ENCODE measurements around the gene AMER1. TPM values are rescaled to one million over a fixed set of nuclear protein-coding genes. Genes with fewer than 3 reads are reported as not detected.
"Not testable (repeated sequence)": the region's sequence is repeated elsewhere in the genome, so short reads cannot be mapped to it uniquely, and the experiment has no call there.

Gene AMER1
- total RNA-seq: 1 to 10 TPM; 5.2 to 5.5 TPM
- under 1 TPM in 1 of 2 donors, not detected in 1; 0.05 TPM for polyA plus RNA-seq

DNA sequence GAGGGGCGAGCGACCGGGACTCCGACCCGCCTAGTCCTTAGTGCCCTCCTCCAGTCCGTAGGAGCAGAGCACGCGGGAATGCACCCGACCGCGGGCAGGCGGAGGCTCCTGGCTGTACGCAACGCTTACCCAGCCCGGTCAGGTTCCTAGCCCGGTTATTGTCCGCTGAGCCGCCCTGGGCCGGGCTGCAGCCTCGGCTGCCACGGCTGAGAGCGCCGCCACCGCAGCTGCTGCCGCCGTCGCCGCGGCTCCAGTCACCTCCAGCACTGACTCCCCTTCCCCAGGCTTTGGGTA is at the start of gene AMER1:
Gene AMER1 (minus strand): TSS at position 268 of the 294 bp plus-strand sequence. CDS start 12,422 bp downstream, outside the sequence.
- Histone ChIP-seq H3K27me3 (ENCODE audit: insufficient read depth, low read length) (no peaks in the 10 kb centered on the region), H3K4me1 (ENCODE audit: insufficient read depth, low read length) (peaks cover 15% of the 10 kb centered on the region), H3K36me3 (ENCODE audit: insufficient read depth, low read length) (no peaks in the 10 kb centered on the region), H3K9me3 (ENCODE audit: control insufficient read depth in 1 of 2, low read length in 2 of 2) (no peaks in the 10 kb centered on the region), H3K4me3 (ENCODE audit: low read length in 2 of 2) (peak within 1 kb of the TSS; percentile 42 to 83), H3K27ac (ENCODE audit: low read depth, low read length) (peak within 1 kb of the TSS; percentile 79)
- Mint-ChIP-seq H3K9me3 (no peaks in the 10 kb centered on the region), H3K36me3 (no peaks in the 10 kb centered on the region), H3K4me3 (peak within 1 kb of the TSS; percentile 91 to 97 (median 93)), H3K4me1 (peaks cover 6 to 25% (median 16%) of the 10 kb centered on the region in 4 donors), H3K27me3 (no peaks in the 10 kb centered on the region), H3K27ac (peak within 1 kb of the TSS; percentile 90 to 96 (median 93))
- intact Hi-C loops (cut with micrococcal nuclease): loop anchor here (1.0 to 10.0 kb wide), 4 partner anchors 450 to 1329 kb away; partner anchors contain the start of genes LAS1L, SPIN4 and ZC4H2
- DNase-seq: no peak
- ChIA-PET CTCF (ENCODE audit: partially characterized antibody) (interaction anchor here (1.2 kb wide), 1 partner anchor 450 kb away, joined by 3 read pairs; no protein-coding TSS in a partner anchor), POLR2A (ENCODE audit: partially characterized antibody) (interaction anchor here (0.9 to 2.8 kb wide), 4 partner anchors 190 to 830 kb away, joined by 3 to 15 read pairs (median 8); partner anchors contain the start of genes MTMR8 and ZC3H12B)

DNA sequence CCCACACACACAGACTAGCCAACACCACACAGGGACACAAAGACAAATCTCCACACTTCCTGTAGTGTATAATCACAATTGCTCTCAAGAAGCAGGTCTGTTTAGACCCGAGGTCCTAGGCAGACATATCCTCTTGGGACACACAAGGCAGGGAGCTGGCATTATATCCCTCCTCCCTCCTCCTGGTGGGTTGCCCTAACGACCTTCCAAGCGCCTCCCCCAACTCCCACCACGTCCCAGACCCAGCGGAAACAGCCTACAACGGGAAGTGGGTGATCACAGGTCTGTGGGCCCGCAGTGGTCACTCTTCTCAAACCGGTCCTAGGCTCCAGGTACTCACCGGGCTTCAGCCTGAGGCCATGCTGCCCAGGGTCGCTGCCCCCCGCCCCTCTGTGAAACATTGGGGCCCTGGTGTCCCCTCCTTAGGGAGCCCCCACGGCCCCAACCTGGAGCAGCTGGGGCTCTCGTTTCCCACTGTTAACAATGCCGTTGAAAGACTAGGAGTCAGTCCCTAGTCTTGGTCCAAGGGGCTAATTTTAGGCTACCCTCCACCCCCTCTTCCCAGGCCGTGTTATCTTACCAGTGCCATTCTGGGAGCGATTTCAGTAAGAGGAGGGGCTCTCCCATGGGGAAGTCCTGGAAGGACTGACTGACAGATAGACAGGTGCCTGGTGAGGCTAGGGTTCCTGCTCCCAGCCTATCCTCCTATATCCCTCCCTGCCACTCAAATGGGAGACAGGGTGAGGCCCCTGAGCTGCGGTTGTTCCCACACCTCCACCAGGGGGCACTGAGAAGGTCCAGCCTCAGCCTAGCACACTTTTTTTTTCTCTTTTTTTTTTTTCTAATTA is 24.8 kb upstream of the AMER1 start, which contains the start of gene ASB12:
Gene ASB12 (minus strand): TSS at position 485 of the 848 bp plus-strand sequence. CDS start 4,957 bp downstream, outside the sequence.
- Histone ChIP-seq H3K36me3 (ENCODE audit: insufficient read depth, low read length) (no peaks in the 10 kb centered on the region), H3K9me3 (ENCODE audit: control insufficient read depth in 1 of 2, low read length in 2 of 2) (no peaks in the 10 kb centered on the region), H3K27me3 (ENCODE audit: insufficient read depth, low read length) (no peaks in the 10 kb centered on the region), H3K27ac (ENCODE audit: low read depth, low read length) (no peak within 1 kb of the TSS), H3K4me3 (ENCODE audit: low read length in 2 of 2) (no peak within 1 kb of the TSS), H3K4me1 (ENCODE audit: insufficient read depth, low read length) (no peaks in the 10 kb centered on the region)
- H3K4me1 Mint-ChIP-seq: no peaks in the 10 kb centered on the region
- H3K4me3 Mint-ChIP-seq: no peak within 1 kb of the TSS
- H3K9me3 Mint-ChIP-seq: peaks cover 0 to 5% (median 0%) of the 10 kb centered on the region in 8 donors
- no peak for DNase-seq
- H3K36me3 Mint-ChIP-seq: no peaks in the 10 kb centered on the region
- POLR2A ChIA-PET (ENCODE audit: partially characterized antibody): no interaction called here
- H3K27ac Mint-ChIP-seq: no peak within 1 kb of the TSS
- H3K27me3 Mint-ChIP-seq: no peaks in the 10 kb centered on the region
- intact Hi-C loops (cut with micrococcal nuclease): no loop called here
- CTCF ChIA-PET (ENCODE audit: partially characterized antibody): no interaction called here

DNA sequence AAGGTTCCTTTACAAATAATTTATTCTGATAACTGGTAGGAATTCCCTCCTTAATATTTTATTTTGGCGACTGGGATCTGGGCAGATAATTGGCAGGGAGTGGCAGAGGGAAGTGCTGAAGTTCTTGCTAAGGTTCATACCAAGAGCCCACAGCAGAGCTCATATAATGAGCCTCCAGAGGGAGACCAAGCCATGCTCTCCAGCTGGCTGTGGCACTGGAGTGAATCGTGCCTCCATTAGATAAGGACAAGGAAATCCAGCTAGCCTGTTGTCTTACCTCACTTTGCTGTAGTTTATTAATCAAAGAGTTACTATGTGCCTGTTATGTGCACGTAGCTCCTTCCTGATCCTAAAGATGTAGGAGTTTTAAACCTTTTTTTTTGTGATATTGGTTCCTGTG is 23.6 kb upstream of the AMER1 start:
- intact Hi-C loops (cut with micrococcal nuclease): no loop called here
- H3K27ac Mint-ChIP-seq: no peak overlapping the region
- peaks cover 0 to 5% (median 0%) of the 10 kb centered on the region in 8 donors for H3K9me3 Mint-ChIP-seq
- H3K4me1 ChIP-seq (ENCODE audit: insufficient read depth, low read length): no peaks in the 10 kb centered on the region
- H3K27me3 ChIP-seq (ENCODE audit: insufficient read depth, low read length): no peaks in the 10 kb centered on the region
- no peaks in the 10 kb centered on the region for H3K36me3 ChIP-seq (ENCODE audit: insufficient read depth, low read length)
- no peak overlapping the region for H3K27ac ChIP-seq (ENCODE audit: low read depth, low read length)
- CTCF ChIA-PET (ENCODE audit: partially characterized antibody): no interaction called here
- H3K27me3 Mint-ChIP-seq: no peaks in the 10 kb centered on the region
- H3K36me3 Mint-ChIP-seq: no peaks in the 10 kb centered on the region
- POLR2A ChIA-PET (ENCODE audit: partially characterized antibody): no interaction called here
- H3K4me3 ChIP-seq (ENCODE audit: low read length in 2 of 2): no peak overlapping the region
- DNase-seq: no peak
- H3K9me3 ChIP-seq (ENCODE audit: control insufficient read depth in 1 of 2, low read length in 2 of 2): no peaks in the 10 kb centered on the region
- H3K4me1 Mint-ChIP-seq: no peaks in the 10 kb centered on the region
- H3K4me3 Mint-ChIP-seq: no peak overlapping the region

DNA sequence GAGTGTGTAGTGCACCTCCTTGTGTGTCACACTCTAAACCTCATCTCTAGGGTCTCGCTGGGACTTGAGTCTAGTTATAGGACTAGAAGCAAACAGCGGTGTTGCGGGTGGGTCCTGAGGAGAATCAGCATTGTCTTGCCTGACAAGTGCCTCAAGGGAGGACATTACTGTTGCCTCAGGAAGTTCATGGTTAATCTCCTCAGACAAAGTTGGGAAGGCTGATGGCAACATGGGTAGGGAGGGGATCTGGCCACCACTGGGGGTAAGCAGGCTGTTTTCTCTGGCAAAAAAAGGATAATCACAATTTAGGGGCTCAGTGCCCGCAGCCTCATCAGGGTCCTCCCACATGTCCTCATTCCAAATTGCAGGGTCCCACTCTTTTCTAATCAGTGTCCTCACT is 12.5 kb upstream of the AMER1 start:
- no peaks in the 10 kb centered on the region for H3K4me1 Mint-ChIP-seq
- H3K4me3 ChIP-seq (ENCODE audit: low read length in 2 of 2): no peak overlapping the region
- no peaks in the 10 kb centered on the region for H3K9me3 ChIP-seq (ENCODE audit: control insufficient read depth in 1 of 2, low read length in 2 of 2)
- H3K36me3 Mint-ChIP-seq: no peaks in the 10 kb centered on the region
- no peaks in the 10 kb centered on the region for H3K9me3 Mint-ChIP-seq
- CTCF ChIA-PET (ENCODE audit: partially characterized antibody): no interaction called here
- DNase-seq: no peak
- intact Hi-C loops (cut with micrococcal nuclease): no loop called here
- H3K27me3 ChIP-seq (ENCODE audit: insufficient read depth, low read length): no peaks in the 10 kb centered on the region
- no peaks in the 10 kb centered on the region for H3K36me3 ChIP-seq (ENCODE audit: insufficient read depth, low read length)
- H3K27ac ChIP-seq (ENCODE audit: low read depth, low read length): no peak overlapping the region
- H3K4me3 Mint-ChIP-seq: no peak overlapping the region
- H3K4me1 ChIP-seq (ENCODE audit: insufficient read depth, low read length): no peaks in the 10 kb centered on the region
- peaks cover 0 to 2% of the 10 kb centered on the region in 2 donors for H3K27me3 Mint-ChIP-seq
- no peak overlapping the region for H3K27ac Mint-ChIP-seq
- POLR2A ChIA-PET (ENCODE audit: partially characterized antibody): no interaction called here

DNA sequence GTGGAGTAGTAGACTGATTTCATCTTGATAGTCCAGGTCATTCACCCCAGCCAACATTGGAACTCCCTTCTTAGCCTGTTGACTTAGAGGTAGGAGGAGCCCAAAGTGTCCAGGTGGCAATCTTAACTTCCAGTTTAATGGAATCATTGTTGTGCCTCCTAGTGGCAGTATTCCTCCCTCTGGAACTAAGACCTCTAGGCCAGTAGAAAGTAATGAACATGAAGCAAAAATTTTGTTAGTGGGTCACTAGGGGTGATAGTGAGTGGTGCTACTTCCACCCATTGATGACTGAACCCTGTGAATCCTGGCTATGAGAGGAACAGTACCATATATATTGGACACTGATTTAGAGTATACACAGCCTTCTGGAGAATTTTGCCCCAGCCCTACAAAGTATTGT is 8.5 kb upstream of the AMER1 start:
- intact Hi-C loops (cut with micrococcal nuclease); H3K36me3 ChIP-seq (ENCODE audit: insufficient read depth, low read length); H3K27ac Mint-ChIP-seq; H3K4me1 Mint-ChIP-seq; H3K9me3 ChIP-seq (ENCODE audit: control insufficient read depth in 1 of 2, low read length in 2 of 2); H3K9me3 Mint-ChIP-seq; DNase-seq; H3K27ac ChIP-seq (ENCODE audit: low read depth, low read length); H3K36me3 Mint-ChIP-seq; CTCF ChIA-PET (ENCODE audit: partially characterized antibody); POLR2A ChIA-PET (ENCODE audit: partially characterized antibody); H3K4me3 Mint-ChIP-seq; H3K4me3 ChIP-seq (ENCODE audit: low read length in 2 of 2); H3K27me3 Mint-ChIP-seq; H3K27me3 ChIP-seq (ENCODE audit: insufficient read depth, low read length); H3K4me1 ChIP-seq (ENCODE audit: insufficient read depth, low read length): not testable (repeated sequence)

DNA sequence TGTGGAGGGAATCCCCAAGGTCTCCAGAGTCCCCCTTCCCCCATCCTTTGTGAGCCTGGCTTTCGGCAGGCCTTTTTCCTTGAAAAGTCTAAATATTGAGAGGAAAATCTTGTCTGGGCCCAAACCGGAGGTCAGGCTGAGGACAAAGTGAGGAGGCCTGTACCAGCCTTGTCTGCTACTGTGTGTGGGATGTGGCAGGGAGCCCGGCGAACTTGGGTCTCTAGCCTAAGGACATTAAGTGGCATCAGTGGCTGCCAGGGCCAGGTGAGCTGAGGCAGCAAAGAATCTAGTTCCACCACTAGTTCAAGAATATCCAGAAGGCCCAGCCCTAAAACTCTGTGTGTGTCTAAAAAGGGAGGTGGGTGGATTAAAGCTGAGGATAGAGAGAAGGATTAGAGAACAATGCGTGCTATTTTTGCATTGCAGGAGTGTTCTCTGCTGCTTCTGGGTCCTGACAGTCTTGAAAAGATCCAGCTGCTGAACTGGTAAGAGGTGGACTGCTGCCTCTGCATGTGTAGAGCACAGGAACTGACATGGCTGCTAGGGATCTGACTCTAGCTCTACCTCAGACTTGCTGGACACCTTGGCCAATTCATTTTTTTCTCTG is 1.2 kb upstream of the AMER1 start:
- H3K36me3 Mint-ChIP-seq: no peaks in the 10 kb centered on the region
- Histone ChIP-seq H3K27me3 (ENCODE audit: insufficient read depth, low read length) (no peaks in the 10 kb centered on the region), H3K9me3 (ENCODE audit: control insufficient read depth in 1 of 2, low read length in 2 of 2) (no peaks in the 10 kb centered on the region), H3K27ac (ENCODE audit: low read depth, low read length) (peak overlapping the region; percentile 79), H3K4me1 (ENCODE audit: insufficient read depth, low read length) (peaks cover 15% of the 10 kb centered on the region), H3K4me3 (ENCODE audit: low read length in 2 of 2) (peak overlapping the region; percentile 42 to 83), H3K36me3 (ENCODE audit: insufficient read depth, low read length) (no peaks in the 10 kb centered on the region)
- no peak for DNase-seq
- intact Hi-C loops (cut with micrococcal nuclease): loop anchor here (10.0 kb wide), 1 partner anchor 768 kb away; the partner anchor contains the start of gene ZC4H2
- ChIA-PET CTCF (ENCODE audit: partially characterized antibody) (interaction anchor here (1.2 kb wide), 1 partner anchor 452 kb away, joined by 3 read pairs; no protein-coding TSS in a partner anchor), POLR2A (ENCODE audit: partially characterized antibody) (interaction anchor here (1.3 to 2.8 kb wide), 4 partner anchors 189 to 828 kb away, joined by 5 to 15 read pairs (median 8); partner anchors contain the start of genes MTMR8, ZC3H12B and ZC4H2)
- H3K4me3 Mint-ChIP-seq: peak overlapping the region; percentile 91 to 97 (median 93)
- H3K27ac Mint-ChIP-seq: peak overlapping the region; percentile 90 to 96 (median 93)
- H3K27me3 Mint-ChIP-seq: no peaks in the 10 kb centered on the region
- H3K9me3 Mint-ChIP-seq: no peaks in the 10 kb centered on the region
- H3K4me1 Mint-ChIP-seq: peaks cover 6 to 25% (median 15%) of the 10 kb centered on the region in 4 donors

Measured in CD4-positive, alpha-beta memory T cell (primary cell).